Gastroesophageal sphincter (tissue), 3 donors: ENCODE measurements around the gene RAB43.

Source experiments
- CTCF ChIP-seq, 4 experiments: fragments of 200-600 bp in 2 of 4; fragments of 450-650 bp in 2 of 4; sonication (generic) in 1 of 4; IDR thresholded peaks; one replicate each; pipeline ENCODE4 v1.5.1; 2017 to 2019; ENCODE audit warnings: antibody characterized with exemption in 4 of 4, mild to moderate bottlenecking in 2 of 4, moderate library complexity in 2 of 4
- EP300 ChIP-seq: sonication (generic); formaldehyde crosslinking; IDR thresholded peaks from one replicate; pipeline ENCODE4 v1.6.1; 2017; ENCODE audit warnings: antibody characterized with exemption, mild to moderate bottlenecking
- POLR2A ChIP-seq, 2 donors: fragments of 450-650 bp; IDR thresholded peaks; one replicate each; pipeline ENCODE4 v1.6.1; 2017; ENCODE audit warnings: antibody characterized with exemption in 2 of 2, mild to moderate bottlenecking in 2 of 2, moderate library complexity in 1 of 2
- POLR2AphosphoS5 ChIP-seq: sonication (generic); formaldehyde crosslinking; IDR thresholded peaks from one replicate; pipeline ENCODE4 v1.6.1; 2017; ENCODE audit warnings: antibody characterized with exemption

GRCh38 chr3:129051871-129052340 lies 69.7 kb downstream of the RAB43 start:
- TF ChIP-seq POLR2A (IDR thresholded peaks at IDR 0.05) (no peak), EP300 (no peak), CTCF (IDR thresholded peaks at IDR 0.05) (no peak), POLR2AphosphoS5 (no peak)
